Keratinocyte (primary cell): ENCODE data around the gene CTXND1. TPM values are rescaled to one million over a fixed set of nuclear protein-coding genes. Genes with fewer than 3 reads are reported as not detected.

ENCODE experiments used
- DNase-seq: peaks from one replicate; pipeline ENCODE4 v3.0.0-alpha.2; 2011; ENCODE audit warnings: low read depth, missing footprints, low spot score
- FAIRE-seq: peaks from 2 replicates; lab custom pipeline; 2011; peaks lifted over from hg19 to GRCh38; lab: Jason Lieb, UNC
- H2AFZ ChIP-seq: 2 replicates; pipeline ENCODE4 v1.6.0; 2012; ENCODE audit warnings: low read length, control low read depth, inconsistent platforms; ENCODE audit not compliant: control insufficient read depth
- H3K27ac ChIP-seq: 2 replicates; pipeline ENCODE4 v1.5.1; 2011; ENCODE audit warnings: low read length; ENCODE audit not compliant: control insufficient read depth, insufficient read depth
- H3K27me3 ChIP-seq: 3 replicates; pipeline ENCODE4 v1.6.0; 2011; ENCODE audit warnings: low read length; ENCODE audit not compliant: control insufficient read depth, insufficient read depth; ENCODE audit errors: extremely low read depth
- H3K36me3 ChIP-seq, 2 experiments: 2 replicates in 1 of 2; 3 replicates in 1 of 2; pipeline ENCODE4 v1.5.1; 2011; ENCODE audit warnings: low read length in 2 of 2, mild to moderate bottlenecking in 1 of 2; ENCODE audit not compliant: control insufficient read depth in 2 of 2, insufficient read depth in 2 of 2; ENCODE audit errors: extremely low read depth in 1 of 2
- H3K4me1 ChIP-seq: 3 replicates; pipeline ENCODE4 v1.5.1; 2011; ENCODE audit warnings: low read length; ENCODE audit not compliant: control insufficient read depth, insufficient read depth; ENCODE audit errors: extremely low read depth
- H3K4me2 ChIP-seq: 3 replicates; pipeline ENCODE4 v1.6.0; 2011; ENCODE audit warnings: low read depth, low read length; ENCODE audit not compliant: control insufficient read depth, insufficient read depth; ENCODE audit errors: extremely low read depth
- H3K4me3 ChIP-seq, 3 experiments: fragments of 200-600 bp in 1 of 3; sonication (generic) in 1 of 3; 2 replicates in 2 of 3; 3 replicates in 1 of 3; pipeline ENCODE4 v1.5.1; 2011 to 2016; ENCODE audit warnings: low read length in 3 of 3, mild to moderate bottlenecking in 3 of 3, control low read depth in 2 of 3, inconsistent platforms in 1 of 3, low read depth in 1 of 3, mixed read lengths in 1 of 3, mixed run types in 1 of 3, moderate library complexity in 1 of 3; ENCODE audit not compliant: control insufficient read depth in 2 of 3, insufficient read depth in 2 of 3; ENCODE audit errors: extremely low read depth in 1 of 3
- H3K79me2 ChIP-seq: 2 replicates; pipeline ENCODE4 v1.6.0; 2012; ENCODE audit warnings: low read length; ENCODE audit not compliant: control insufficient read depth, insufficient read depth
- H3K9ac ChIP-seq: 3 replicates; pipeline ENCODE4 v1.6.0; 2011; ENCODE audit warnings: low read length; ENCODE audit not compliant: control insufficient read depth, insufficient read depth; ENCODE audit errors: extremely low read depth
- H3K9me1 ChIP-seq: 3 replicates; pipeline ENCODE4 v1.6.0; 2011; ENCODE audit warnings: low read length; ENCODE audit not compliant: control insufficient read depth, insufficient read depth; ENCODE audit errors: extremely low read depth
- H3K9me3 ChIP-seq: 2 replicates; pipeline ENCODE4 v1.5.1; 2012; ENCODE audit warnings: low read depth, low read length; ENCODE audit not compliant: control insufficient read depth
- H4K20me1 ChIP-seq: 3 replicates; pipeline ENCODE4 v1.6.0; 2011; ENCODE audit warnings: low read length; ENCODE audit not compliant: control insufficient read depth, insufficient read depth; ENCODE audit errors: extremely low read depth
- EZH2 ChIP-seq: IDR thresholded peaks from one replicate; pipeline ENCODE4 v1.6.1; 2012; ENCODE audit warnings: inconsistent platforms, mild to moderate bottlenecking, low read length, moderate library complexity
- dilution Hi-C: fragments of 300-500 bp; cut with MboI; formaldehyde crosslinking; loops from one replicate; pipeline ENCODE4 v1.7.0; 2020; ENCODE audit warnings: low sequenced_read_pairs; ENCODE audit not compliant: extremely low pct_ligation_motif_present
- polyA plus RNA-seq, 5 experiments: library from polyadenylated mRNA; depleted of rRNA in 3 of 5; stranded (reverse) in 3 of 5; stranded (forward) in 1 of 5; unstranded in 1 of 5; fragments of >200 nt; gene quantifications; 1 replicate in 1 of 5; 2 replicates in 3 of 5; 3 replicates in 1 of 5; pipeline versions ENCODE4 v1.2.1 to v1.2.3, GENCODE V29; 2011 to 2012; ENCODE audit warnings: missing spikeins in 2 of 5, low read depth in 1 of 5, low replicate concordance in 1 of 5
- TF ChIP-seq, protein P1 (sequence below), 3 experiments: IDR thresholded peaks in 1 of 3; conservative IDR thresholded peaks in 1 of 3; optimal IDR thresholded peaks in 1 of 3; 2 replicates in 2 of 3; 3 replicates in 1 of 3; pipeline versions ENCODE3 to v1.5.1; 2011; ENCODE audit warnings: low read length in 3 of 3, mild to moderate bottlenecking in 3 of 3, moderate library complexity in 2 of 3, control low read depth in 1 of 3, inconsistent platforms in 1 of 3; ENCODE audit not compliant: insufficient read depth in 2 of 3; ENCODE audit errors: extremely low read depth in 1 of 3

Gene CTXND1
- polyA plus RNA-seq, 1 donor (not counting 4 experiments of a cell fraction or from before 2014, with no cell fraction given) = not detected

DNA sequence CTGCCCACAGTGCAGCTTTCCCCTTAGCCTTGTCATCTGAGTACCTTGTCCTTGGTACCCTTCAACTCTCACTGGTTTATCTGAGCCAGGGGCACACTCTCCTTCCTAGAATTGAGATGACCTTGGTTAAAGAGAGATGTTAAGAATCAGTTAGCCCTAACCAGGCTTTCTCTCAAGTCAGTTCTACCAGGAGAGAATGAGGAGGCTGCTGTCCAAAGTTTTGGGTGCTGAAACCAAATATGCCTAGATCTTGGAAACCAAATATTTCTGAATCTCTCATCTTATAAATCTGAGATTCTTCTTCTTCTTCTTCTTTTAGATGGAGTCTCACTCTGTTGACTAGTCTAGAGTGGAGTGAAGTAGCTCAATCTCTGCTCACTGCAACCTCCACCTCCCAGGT lies 12.0 kb upstream of the CTXND1 start:
- Histone ChIP-seq H2AFZ (no peak overlapping the region), H3K27me3 (peaks cover 6% of the 10 kb centered on the region), H3K9ac (no peak overlapping the region), H3K27ac (no peak overlapping the region), H3K36me3 (no peaks in the 10 kb centered on the region), H3K9me1 (no peaks in the 10 kb centered on the region), H3K4me2 (no peak overlapping the region), H4K20me1 (no peaks in the 10 kb centered on the region), H3K4me1 (no peaks in the 10 kb centered on the region), H3K79me2 (no peaks in the 10 kb centered on the region), H3K9me3 (no peaks in the 10 kb centered on the region), H3K4me3 (no peak overlapping the region)
- dilution Hi-C loops = no loop called here
- DNase-seq (no peak), FAIRE-seq (no peak)
- TF ChIP-seq, protein P1, sequence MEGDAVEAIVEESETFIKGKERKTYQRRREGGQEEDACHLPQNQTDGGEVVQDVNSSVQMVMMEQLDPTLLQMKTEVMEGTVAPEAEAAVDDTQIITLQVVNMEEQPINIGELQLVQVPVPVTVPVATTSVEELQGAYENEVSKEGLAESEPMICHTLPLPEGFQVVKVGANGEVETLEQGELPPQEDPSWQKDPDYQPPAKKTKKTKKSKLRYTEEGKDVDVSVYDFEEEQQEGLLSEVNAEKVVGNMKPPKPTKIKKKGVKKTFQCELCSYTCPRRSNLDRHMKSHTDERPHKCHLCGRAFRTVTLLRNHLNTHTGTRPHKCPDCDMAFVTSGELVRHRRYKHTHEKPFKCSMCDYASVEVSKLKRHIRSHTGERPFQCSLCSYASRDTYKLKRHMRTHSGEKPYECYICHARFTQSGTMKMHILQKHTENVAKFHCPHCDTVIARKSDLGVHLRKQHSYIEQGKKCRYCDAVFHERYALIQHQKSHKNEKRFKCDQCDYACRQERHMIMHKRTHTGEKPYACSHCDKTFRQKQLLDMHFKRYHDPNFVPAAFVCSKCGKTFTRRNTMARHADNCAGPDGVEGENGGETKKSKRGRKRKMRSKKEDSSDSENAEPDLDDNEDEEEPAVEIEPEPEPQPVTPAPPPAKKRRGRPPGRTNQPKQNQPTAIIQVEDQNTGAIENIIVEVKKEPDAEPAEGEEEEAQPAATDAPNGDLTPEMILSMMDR (optimal IDR thresholded peaks at IDR 0.05 in 1 of 3, IDR thresholded peaks at IDR 0.05 in 1 of 3, conservative IDR thresholded peaks at IDR 0.05 in 1 of 3; ENCODE audit: extremely low read depth in 1 of 3, insufficient read depth in 2 of 3, low read length in 3 of 3) = no peak
- no peak for TF ChIP-seq EZH2

DNA sequence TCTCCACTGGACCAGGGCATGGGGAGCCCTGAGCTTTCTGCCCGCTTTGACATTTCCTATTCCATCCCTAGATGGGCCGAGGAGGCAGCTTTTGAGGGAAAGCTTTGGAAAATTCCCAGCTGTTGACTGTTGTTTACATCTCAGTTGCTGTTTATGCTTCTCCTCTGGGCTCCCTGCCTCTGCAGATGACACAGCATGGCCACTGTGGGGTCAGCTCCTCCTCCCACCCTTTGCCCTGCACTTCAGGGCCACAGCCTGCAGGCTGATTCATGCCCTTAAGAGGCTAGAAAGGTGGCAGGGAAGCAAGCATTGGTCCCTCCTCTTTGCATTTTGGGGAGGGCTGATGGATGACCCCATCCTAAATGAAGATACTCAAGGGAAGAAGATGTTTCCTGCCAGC lies 8.5 kb upstream of the CTXND1 start:
- no peak overlapping the region for H3K4me2 ChIP-seq
- no peaks in the 10 kb centered on the region for H3K4me1 ChIP-seq
- H3K9me1 ChIP-seq = no peaks in the 10 kb centered on the region
- H2AFZ ChIP-seq = no peak overlapping the region
- H3K9ac ChIP-seq = no peak overlapping the region
- no peaks in the 10 kb centered on the region for H4K20me1 ChIP-seq
- DNase-seq (no peak), FAIRE-seq (no peak)
- H3K9me3 ChIP-seq = no peaks in the 10 kb centered on the region
- H3K27me3 ChIP-seq = peaks cover 6% of the 10 kb centered on the region
- H3K27ac ChIP-seq = no peak overlapping the region
- TF ChIP-seq, protein P1 (optimal IDR thresholded peaks at IDR 0.05 in 1 of 3, IDR thresholded peaks at IDR 0.05 in 1 of 3, conservative IDR thresholded peaks at IDR 0.05 in 1 of 3; ENCODE audit: extremely low read depth in 1 of 3, insufficient read depth in 2 of 3, low read length in 3 of 3) = no peak
- no peak for TF ChIP-seq EZH2
- H3K79me2 ChIP-seq = no peaks in the 10 kb centered on the region
- H3K4me3 ChIP-seq = no peak overlapping the region
- no peaks in the 10 kb centered on the region for H3K36me3 ChIP-seq
- dilution Hi-C loops = no loop called here
